Progenitor cell of endocrine pancreas (in vitro differentiated cells): ENCODE data around the gene KLHL8. TPM values are rescaled to one million over a fixed set of nuclear protein-coding genes. Genes with fewer than 3 reads are reported as not detected.
"Not testable (repeated sequence)": the region's sequence is repeated elsewhere in the genome, so short reads cannot be mapped to it uniquely, and the experiment has no call there.

Source experiments
- DNase-seq: peaks from one replicate; pipeline ENCODE4 v3.0.0; 2021; ENCODE audit warnings: low spot score; ENCODE audit not compliant: unreplicated experiment
- H3K27ac Mint-ChIP-seq: 2 replicates; pipeline ENCODE4 v1.8.0; 2021; ENCODE audit warnings: mild to moderate bottlenecking, moderate library complexity, mixed read lengths
- H3K27me3 Mint-ChIP-seq: 2 replicates; pipeline ENCODE4 v1.8.0; 2021; ENCODE audit warnings: mixed read lengths
- H3K36me3 Mint-ChIP-seq: 2 replicates; pipeline ENCODE4 v1.8.0; 2022; ENCODE audit warnings: mixed read lengths; ENCODE audit not compliant: insufficient read depth
- H3K4me1 Mint-ChIP-seq: 2 replicates; pipeline ENCODE4 v1.8.0; 2021; ENCODE audit warnings: low read depth, mixed read lengths
- H3K4me3 Mint-ChIP-seq: 2 replicates; pipeline ENCODE4 v1.8.0; 2021; ENCODE audit warnings: low read depth, mild to moderate bottlenecking, moderate library complexity, mixed read lengths
- H3K9me3 Mint-ChIP-seq: 2 replicates; pipeline ENCODE4 v1.8.0; 2021; ENCODE audit warnings: low read depth, mixed read lengths
- CTCF ChIP-seq: fragments of 200-600 bp; sonication (generic); IDR thresholded peaks from one replicate; pipeline ENCODE4 v1.5.0; 2021; ENCODE audit warnings: antibody characterized with exemption, mild to moderate bottlenecking; ENCODE audit not compliant: unreplicated experiment
- total RNA-seq: library from RNA; stranded (reverse); gene quantifications from 2 replicates; pipeline ENCODE4 v1.2.1, GENCODE V29; 2021

KLHL8 gene
- total RNA-seq, 1 donor from 2014 or later: 13.6 TPM

- TF ChIP-seq CTCF: no peak
- H3K4me1 Mint-ChIP-seq: peaks cover 3% of the 10 kb centered on the region
- H3K36me3 Mint-ChIP-seq: peaks cover 19% of the 10 kb centered on the region
- no peak for DNase-seq
- no peak overlapping the region for H3K4me3 Mint-ChIP-seq
- H3K27ac Mint-ChIP-seq: no peak overlapping the region
- H3K27me3 Mint-ChIP-seq: no peaks in the 10 kb centered on the region
- H3K9me3 Mint-ChIP-seq: peaks cover 3% of the 10 kb centered on the region
Measured at GRCh38 chr4:87147116-87147515, 73.3 kb downstream of the KLHL8 start.

GRCh38 chr4:87145934-87146333 is 74.5 kb downstream of the KLHL8 start:
- H3K36me3 Mint-ChIP-seq: peaks cover 24% of the 10 kb centered on the region
- not testable (repeated sequence) for H3K4me3 Mint-ChIP-seq, H3K4me1 Mint-ChIP-seq, H3K27ac Mint-ChIP-seq, H3K27me3 Mint-ChIP-seq, H3K9me3 Mint-ChIP-seq, DNase-seq

- peaks cover 3% of the 10 kb centered on the region for H3K4me1 Mint-ChIP-seq
- no peak overlapping the region for H3K4me3 Mint-ChIP-seq
- no peak overlapping the region for H3K27ac Mint-ChIP-seq
- DNase-seq: no peak
- H3K9me3 Mint-ChIP-seq: peaks cover 3% of the 10 kb centered on the region
- peaks cover 24% of the 10 kb centered on the region for H3K36me3 Mint-ChIP-seq
- H3K27me3 Mint-ChIP-seq: no peaks in the 10 kb centered on the region
- no peak for TF ChIP-seq CTCF
Measured at GRCh38 chr4:87144356-87144755, 76.1 kb downstream of the KLHL8 start.

GRCh38 chr4:87141428-87141827 is 79.0 kb downstream of the KLHL8 start:
- H3K4me3 Mint-ChIP-seq: no peak overlapping the region
- no peak for DNase-seq
- TF ChIP-seq CTCF: no peak
- H3K27me3 Mint-ChIP-seq: no peaks in the 10 kb centered on the region
- peak overlapping the region; percentile 12 for H3K27ac Mint-ChIP-seq
- peaks cover 27% of the 10 kb centered on the region for H3K36me3 Mint-ChIP-seq
- peaks cover 2% of the 10 kb centered on the region for H3K4me1 Mint-ChIP-seq
- peaks cover 3% of the 10 kb centered on the region for H3K9me3 Mint-ChIP-seq

GRCh38 chr4:87134122-87134521 is 86.3 kb downstream of the KLHL8 start:
- no peak for TF ChIP-seq CTCF
- H3K9me3 Mint-ChIP-seq: no peaks in the 10 kb centered on the region
- H3K27ac Mint-ChIP-seq: no peak overlapping the region
- H3K27me3 Mint-ChIP-seq: no peaks in the 10 kb centered on the region
- DNase-seq: no peak
- H3K4me3 Mint-ChIP-seq: no peak overlapping the region
- H3K4me1 Mint-ChIP-seq: no peaks in the 10 kb centered on the region
- peaks cover 49% of the 10 kb centered on the region for H3K36me3 Mint-ChIP-seq

- no peaks in the 10 kb centered on the region for H3K9me3 Mint-ChIP-seq
- H3K27me3 Mint-ChIP-seq: no peaks in the 10 kb centered on the region
- H3K4me1 Mint-ChIP-seq: no peaks in the 10 kb centered on the region
- no peak overlapping the region for H3K4me3 Mint-ChIP-seq
- no peak overlapping the region for H3K27ac Mint-ChIP-seq
- TF ChIP-seq CTCF: no peak
- DNase-seq: no peak
- peaks cover 53% of the 10 kb centered on the region for H3K36me3 Mint-ChIP-seq
Measured at GRCh38 chr4:87133183-87133582, 87.2 kb downstream of the KLHL8 start.
